Measurements from ENCODE around the gene RPL3.

GRCh38 chr22:39298241-39298987 is 21.0 kb downstream of the RPL3 start:
- TF ChIP-seq CTCF (IDR thresholded peaks at IDR 0.05; ENCODE audit: poor library complexity, severe bottlenecking) (no peak), EZH2 (IDR thresholded peaks at IDR 0.05; ENCODE audit: borderline replicate concordance, insufficient read depth, low read length, poor library complexity, severe bottlenecking) (no peak), RAD21 (conservative IDR thresholded peaks at IDR 0.05) (no peak), POLR2AphosphoS5 (IDR thresholded peaks at IDR 0.05) (no peak), MXI1 (conservative IDR thresholded peaks at IDR 0.05; ENCODE audit: poor library complexity, severe bottlenecking) (no peak), EP300 (conservative IDR thresholded peaks at IDR 0.05; ENCODE audit: poor library complexity, severe bottlenecking) (no peak), SMC3 (conservative IDR thresholded peaks at IDR 0.05; ENCODE audit: poor library complexity) (no peak)
- TF ChIP-seq, protein P1, sequence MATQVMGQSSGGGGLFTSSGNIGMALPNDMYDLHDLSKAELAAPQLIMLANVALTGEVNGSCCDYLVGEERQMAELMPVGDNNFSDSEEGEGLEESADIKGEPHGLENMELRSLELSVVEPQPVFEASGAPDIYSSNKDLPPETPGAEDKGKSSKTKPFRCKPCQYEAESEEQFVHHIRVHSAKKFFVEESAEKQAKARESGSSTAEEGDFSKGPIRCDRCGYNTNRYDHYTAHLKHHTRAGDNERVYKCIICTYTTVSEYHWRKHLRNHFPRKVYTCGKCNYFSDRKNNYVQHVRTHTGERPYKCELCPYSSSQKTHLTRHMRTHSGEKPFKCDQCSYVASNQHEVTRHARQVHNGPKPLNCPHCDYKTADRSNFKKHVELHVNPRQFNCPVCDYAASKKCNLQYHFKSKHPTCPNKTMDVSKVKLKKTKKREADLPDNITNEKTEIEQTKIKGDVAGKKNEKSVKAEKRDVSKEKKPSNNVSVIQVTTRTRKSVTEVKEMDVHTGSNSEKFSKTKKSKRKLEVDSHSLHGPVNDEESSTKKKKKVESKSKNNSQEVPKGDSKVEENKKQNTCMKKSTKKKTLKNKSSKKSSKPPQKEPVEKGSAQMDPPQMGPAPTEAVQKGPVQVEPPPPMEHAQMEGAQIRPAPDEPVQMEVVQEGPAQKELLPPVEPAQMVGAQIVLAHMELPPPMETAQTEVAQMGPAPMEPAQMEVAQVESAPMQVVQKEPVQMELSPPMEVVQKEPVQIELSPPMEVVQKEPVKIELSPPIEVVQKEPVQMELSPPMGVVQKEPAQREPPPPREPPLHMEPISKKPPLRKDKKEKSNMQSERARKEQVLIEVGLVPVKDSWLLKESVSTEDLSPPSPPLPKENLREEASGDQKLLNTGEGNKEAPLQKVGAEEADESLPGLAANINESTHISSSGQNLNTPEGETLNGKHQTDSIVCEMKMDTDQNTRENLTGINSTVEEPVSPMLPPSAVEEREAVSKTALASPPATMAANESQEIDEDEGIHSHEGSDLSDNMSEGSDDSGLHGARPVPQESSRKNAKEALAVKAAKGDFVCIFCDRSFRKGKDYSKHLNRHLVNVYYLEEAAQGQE (IDR thresholded peaks at IDR 0.05; ENCODE audit: borderline replicate concordance): no peak
